Aorta (tissue), 5 donors: ENCODE results near the gene RSBN1. TPM values are rescaled to one million over a fixed set of nuclear protein-coding genes. Genes with fewer than 3 reads are reported as not detected.
"Not testable (repeated sequence)": the region's sequence is repeated elsewhere in the genome, so short reads cannot be mapped to it uniquely, and the experiment has no call there.

ENCODE experiments used
- ATAC-seq: fragments of 200-7000 bp; cut with Tn5 transposase; one replicate; pipeline ENCODE4 v1.9.1; 2022; ENCODE audit warnings: moderate library complexity; ENCODE audit not compliant: low FRiP score
- DNase-seq, 2 donors: peaks; one replicate each; pipeline ENCODE4 v3.0.0-alpha.2; 2020
- H3K27ac ChIP-seq, 2 donors: one replicate each; pipeline ENCODE4 v1.5.1; 2013; ENCODE audit warnings: low read length in 2 of 2, mild to moderate bottlenecking in 2 of 2, moderate library complexity in 2 of 2, control low read depth in 1 of 2, inconsistent platforms in 1 of 2, low read depth in 1 of 2
- H3K27me3 ChIP-seq, 2 donors: one replicate each; pipeline ENCODE4 v1.6.1; 2013; ENCODE audit warnings: control low read depth in 1 of 2, low read length in 1 of 2, mild to moderate bottlenecking in 1 of 2, moderate library complexity in 1 of 2; ENCODE audit not compliant: insufficient read depth in 2 of 2, control insufficient read depth in 1 of 2
- H3K36me3 ChIP-seq, 2 donors: one replicate each; pipeline ENCODE4 v1.6.1; 2013; ENCODE audit warnings: control low read depth in 1 of 2, low read length in 1 of 2, mild to moderate bottlenecking in 1 of 2; ENCODE audit not compliant: insufficient read depth in 2 of 2, control insufficient read depth in 1 of 2
- H3K4me1 ChIP-seq, 2 donors: one replicate each; pipeline ENCODE4 v1.6.1; 2013; ENCODE audit warnings: low read length in 2 of 2, control low read depth in 1 of 2, mild to moderate bottlenecking in 1 of 2, moderate library complexity in 1 of 2; ENCODE audit not compliant: insufficient read depth in 2 of 2, control insufficient read depth in 1 of 2
- H3K4me3 ChIP-seq, 2 donors: one replicate each; pipeline ENCODE4 v1.5.1; 2013; ENCODE audit warnings: low read length in 2 of 2, control low read depth in 1 of 2, mild to moderate bottlenecking in 1 of 2
- H3K9me3 ChIP-seq: one replicate; pipeline ENCODE4 v1.6.1; 2013; ENCODE audit warnings: mild to moderate bottlenecking, low read length; ENCODE audit not compliant: control insufficient read depth
- WGBS, 2 donors: extraction: QIAGEN DNeasy Blood & Tissue Kit; methylation state at CpG; one replicate each; pipeline ENCODE4 v1.1.7; 2013; 5-methylcytosine and 5-hydroxymethylcytosine counted together
- intact Hi-C, 2 donors: fragments of 100-400 bp; cut with DNase I; formaldehyde crosslinking; loops; one replicate each; pipeline versions ENCODE4 v1.14.2 to v1.15.0; 2022
- polyA plus RNA-seq, 2 donors: library from polyadenylated mRNA; stranded (reverse); fragments of 200-250 nt; gene quantifications; one replicate each; pipeline ENCODE4 v1.2.3, GENCODE V29; 2013
- total RNA-seq, 2 donors: library from RNA; stranded (reverse); fragmentation: NEBNext Ultra II Directional; extraction: Animal tissue kit (Norgen Biotek cat#: 25700); gene quantifications; one replicate each; pipeline ENCODE4 v1.2.1, GENCODE V29; 2021
- donor health status: healthy with polysubstance abuse.
- donor health status: Bipolar disorder and iron deficiency.
- donor health status: DM: no; HTN: no; CAD: no.
- donor health status: DM: no; HTN: no; CAD: no.
- donor health status: DM: yes; HTN: yes; CAD: no.

Gene RSBN1
- total and polyA plus RNA-seq, 4 donors = 3.6 to 22.5 (median 11.1) TPM

GRCh38 chr1:113761937-113762336 lies 50.3 kb downstream of the RSBN1 start:
- H3K36me3 ChIP-seq = peaks cover 0 to 2% of the 10 kb centered on the region in 2 donors
- H3K27me3 ChIP-seq = no peaks in the 10 kb centered on the region
- no peak overlapping the region for H3K4me3 ChIP-seq
- DNase-seq = no peak
- no peaks in the 10 kb centered on the region for H3K4me1 ChIP-seq
- intact Hi-C loops = loop anchor here in 1 of 2 donors (5.0 kb wide), 1 partner anchor 50 kb away; the partner anchor contains the start of gene RSBN1
- H3K27ac ChIP-seq = no peak overlapping the region
- WGBS, 2 donors = 88 to 92% methylated on average over 3 of the region's 3 CpGs
- H3K9me3 ChIP-seq = no peaks in the 10 kb centered on the region
- ATAC-seq = no peak

GRCh38 chr1:113760102-113761080 lies 51.9 kb downstream of the RSBN1 start:
- ATAC-seq (no peak), DNase-seq (no peak)
- Histone ChIP-seq H3K36me3 (no peaks in the 10 kb centered on the region), H3K27ac (peak overlapping the region in 1 of 2 donors; percentile 84), H3K4me1 (no peaks in the 10 kb centered on the region), H3K9me3 (no peaks in the 10 kb centered on the region), H3K27me3 (no peaks in the 10 kb centered on the region), H3K4me3 (peak overlapping the region in 1 of 2 donors; percentile 98)
- intact Hi-C loops = loop anchor here in 1 of 2 donors (5.0 kb wide), 1 partner anchor 52 kb away; the partner anchor contains the start of gene RSBN1
- 68 to 70% methylated on average over 23 of the region's 23 CpGs for WGBS, 2 donors

- H3K36me3 ChIP-seq = no peaks in the 10 kb centered on the region
- H3K9me3 ChIP-seq = no peaks in the 10 kb centered on the region
- H3K27ac ChIP-seq = peak within 1 kb of the TSS; percentile 84 to 93
- no peaks in the 10 kb centered on the region for H3K27me3 ChIP-seq
- ATAC-seq (peak; percentile 96), DNase-seq (peak; percentile 88 to 94)
- intact Hi-C loops = loop anchor here in 1 of 2 donors (5.0 kb wide), 1 partner anchor 53 kb away; the partner anchor contains the start of gene RSBN1
- H3K4me1 ChIP-seq = no peaks in the 10 kb centered on the region
- peak within 1 kb of the TSS; percentile 91 to 98 for H3K4me3 ChIP-seq
- 0 to 1% methylated on average over 43 to 47 of the region's 47 CpGs for WGBS, 2 donors
Observed at GRCh38 chr1:113759333-113760101, 52.8 kb downstream of the RSBN1 start, which contains the start of gene PHTF1. TSS of gene PHTF1 (minus strand) at chr1:113759486. CDS start at chr1:113758703, 783 bp downstream.

- Histone ChIP-seq H3K4me1 (no peaks in the 10 kb centered on the region), H3K27me3 (no peaks in the 10 kb centered on the region), H3K36me3 (no peaks in the 10 kb centered on the region), H3K27ac (peak overlapping the region; percentile 72 to 93), H3K4me3 (peak overlapping the region; percentile 91 to 98), H3K9me3 (no peaks in the 10 kb centered on the region)
- WGBS, 2 donors = 0 to 1% methylated on average over 45 to 55 of the region's 55 CpGs
- intact Hi-C loops = no loop called here
- DNase-seq (peak; percentile 82 to 89), ATAC-seq (peak; percentile 86)
Observed at GRCh38 chr1:113758631-113759332, 53.5 kb downstream of the RSBN1 start.

- Histone ChIP-seq H3K4me3 (no peak overlapping the region), H3K27me3 (no peaks in the 10 kb centered on the region), H3K4me1 (no peaks in the 10 kb centered on the region), H3K36me3 (no peaks in the 10 kb centered on the region), H3K9me3 (no peaks in the 10 kb centered on the region), H3K27ac (no peak overlapping the region)
- ATAC-seq (no peak), DNase-seq (no peak)
- 83 to 89% methylated on average over 1 of the region's 1 CpG for WGBS, 2 donors
- intact Hi-C loops = no loop called here
Observed at GRCh38 chr1:113756461-113756860, 55.8 kb downstream of the RSBN1 start.

- ATAC-seq, DNase-seq, H3K27me3 ChIP-seq, H3K4me1 ChIP-seq, H3K4me3 ChIP-seq, H3K27ac ChIP-seq, H3K9me3 ChIP-seq, H3K36me3 ChIP-seq, intact Hi-C loops: not testable (repeated sequence)
- WGBS, 2 donors = 95 to 96% methylated on average over 6 of the region's 6 CpGs
Observed at GRCh38 chr1:113753333-113753732, 58.9 kb downstream of the RSBN1 start.

- Histone ChIP-seq H3K36me3 (no peaks in the 10 kb centered on the region), H3K4me1 (no peaks in the 10 kb centered on the region), H3K9me3 (no peaks in the 10 kb centered on the region), H3K27ac (no peak overlapping the region), H3K27me3 (no peaks in the 10 kb centered on the region), H3K4me3 (no peak overlapping the region)
- ATAC-seq (no peak), DNase-seq (no peak)
- intact Hi-C loops = no loop called here
- 90 to 96% methylated on average over 1 of the region's 1 CpG for WGBS, 2 donors
Observed at GRCh38 chr1:113751516-113751915, 60.8 kb downstream of the RSBN1 start.

- Histone ChIP-seq H3K27me3 (no peaks in the 10 kb centered on the region), H3K4me1 (no peaks in the 10 kb centered on the region), H3K27ac (no peak overlapping the region), H3K36me3 (no peaks in the 10 kb centered on the region), H3K9me3 (no peaks in the 10 kb centered on the region), H3K4me3 (no peak overlapping the region)
- ATAC-seq = no peak
- intact Hi-C loops = no loop called here
- DNase-seq = no peak
Observed at GRCh38 chr1:113751114-113751513, 61.2 kb downstream of the RSBN1 start.
